GM12878 (cell line): Measurements from ENCODE around the gene MSH5. TPM values are rescaled to one million over a fixed set of nuclear protein-coding genes. Genes with fewer than 3 reads are reported as not detected.

ENCODE experiments used
- BCL11A ChIP-seq: IDR thresholded peaks from 2 replicates; pipeline ENCODE4 v1.6.1; 2011; ENCODE audit warnings: low read depth, low read length
- CBX3 ChIP-seq: fragments of 200-600 bp; sonication (generic); IDR thresholded peaks from 2 replicates; pipeline ENCODE4 v1.6.1; 2016; ENCODE audit warnings: low read depth, borderline replicate concordance
- GABPA ChIP-seq: IDR thresholded peaks from 2 replicates; pipeline ENCODE4 v1.6.1; 2014; ENCODE audit warnings: antibody characterized with exemption, low read depth, mild to moderate bottlenecking, inconsistent platforms
- IRF3 ChIP-seq: fragments of 450-650 bp; IDR thresholded peaks from 2 replicates; pipeline ENCODE4 v1.6.1; 2014; ENCODE audit warnings: mild to moderate bottlenecking
- MTA2 ChIP-seq: fragments of 450-650 bp; IDR thresholded peaks from 2 replicates; pipeline ENCODE4 v1.6.1; 2016; ENCODE audit warnings: low read depth, mild to moderate bottlenecking, moderate library complexity
- POU2F2 ChIP-seq: IDR thresholded peaks from 3 replicates; pipeline ENCODE4 v1.6.1; 2011; ENCODE audit warnings: low read depth, mild to moderate bottlenecking, low read length, borderline replicate concordance
- SKIL ChIP-seq: fragments of 450-650 bp; IDR thresholded peaks from 2 replicates; pipeline ENCODE4 v1.6.1; 2017; ENCODE audit warnings: mild to moderate bottlenecking, low read depth, inconsistent platforms; ENCODE audit not compliant: poor library complexity, severe bottlenecking
- polyA plus RNA-seq, 11 experiments: library from polyadenylated mRNA; depleted of rRNA in 4 of 11; unstranded in 6 of 11; stranded (reverse) in 5 of 11; fragments of >200 nt; fragmentation: Nextera tagmentation in 4 of 11; fragmentation: Illumina TruSeq in 1 of 11; extraction: Ambion mirVana in 4 of 11; extraction: Trizol in 1 of 11; gene quantifications; 1 replicate in 1 of 11; 2 replicates in 10 of 11; pipeline versions ENCODE4 v1.2.1 to v1.2.3, GENCODE V29; 2011 to 2016; ENCODE audit warnings: inconsistent platforms in 2 of 11, missing spikeins in 2 of 11, low read depth in 1 of 11
- total RNA-seq, 4 experiments: library from RNA; depleted of rRNA in 3 of 4; stranded (reverse); fragments of >200 nt in 3 of 4; fragmentation: Illumina TruSeq in 1 of 4; extraction: Trizol in 1 of 4; gene quantifications; 2 replicates each; pipeline versions ENCODE4 v1.2.1 to v1.2.3, GENCODE V29; 2013 to 2021
- TF ChIP-seq, protein P1 (sequence below): fragments of 450-650 bp; IDR thresholded peaks from 2 replicates; pipeline ENCODE4 v1.6.1; 2018; ENCODE audit warnings: borderline replicate concordance, mild to moderate bottlenecking; ENCODE audit not compliant: partially characterized antibody
- TF ChIP-seq, protein P2 (sequence below): IDR thresholded peaks from 2 replicates; pipeline ENCODE4 v1.6.1; 2012; ENCODE audit warnings: low read length, inconsistent platforms

The MSH5 gene
- total and polyA plus RNA-seq, 10 of the 15 experiments (the other 5 are each of a cell fraction or from before 2014, with no cell fraction given) = 9.1 to 52.7 (median 30.0) TPM

DNA sequence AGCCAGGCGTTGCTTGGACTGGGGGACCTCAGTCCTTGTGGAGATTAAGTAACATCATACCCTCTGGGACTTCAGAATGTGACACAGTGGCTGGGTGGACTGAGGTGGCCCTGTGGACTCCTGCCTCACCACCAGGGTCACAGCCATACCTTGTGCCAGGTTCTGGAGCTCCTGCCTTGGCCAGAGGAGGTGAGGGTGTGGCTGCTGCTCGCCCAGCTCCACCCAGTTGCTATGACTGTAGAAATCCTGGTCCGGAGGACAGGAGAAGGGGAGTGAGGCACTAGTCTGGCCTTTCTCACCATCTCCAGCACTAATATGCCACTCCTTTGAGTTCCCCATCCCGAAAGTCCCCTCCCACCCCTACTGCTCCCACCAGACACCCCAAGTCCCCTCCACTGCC, 35.4 kb downstream of the MSH5 start (continued):
- TF ChIP-seq, protein P1, sequence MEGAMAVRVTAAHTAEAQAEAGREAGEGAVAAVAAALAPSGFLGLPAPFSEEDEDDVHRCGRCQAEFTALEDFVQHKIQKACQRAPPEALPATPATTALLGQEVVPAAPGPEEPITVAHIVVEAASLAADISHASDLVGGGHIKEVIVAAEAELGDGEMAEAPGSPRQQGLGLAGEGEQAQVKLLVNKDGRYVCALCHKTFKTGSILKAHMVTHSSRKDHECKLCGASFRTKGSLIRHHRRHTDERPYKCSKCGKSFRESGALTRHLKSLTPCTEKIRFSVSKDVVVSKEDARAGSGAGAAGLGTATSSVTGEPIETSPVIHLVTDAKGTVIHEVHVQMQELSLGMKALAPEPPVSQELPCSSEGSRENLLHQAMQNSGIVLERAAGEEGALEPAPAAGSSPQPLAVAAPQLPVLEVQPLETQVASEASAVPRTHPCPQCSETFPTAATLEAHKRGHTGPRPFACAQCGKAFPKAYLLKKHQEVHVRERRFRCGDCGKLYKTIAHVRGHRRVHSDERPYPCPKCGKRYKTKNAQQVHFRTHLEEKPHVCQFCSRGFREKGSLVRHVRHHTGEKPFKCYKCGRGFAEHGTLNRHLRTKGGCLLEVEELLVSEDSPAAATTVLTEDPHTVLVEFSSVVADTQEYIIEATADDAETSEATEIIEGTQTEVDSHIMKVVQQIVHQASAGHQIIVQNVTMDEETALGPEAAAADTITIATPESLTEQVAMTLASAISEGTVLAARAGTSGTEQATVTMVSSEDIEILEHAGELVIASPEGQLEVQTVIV = no peak
- no peak for TF ChIP-seq MTA2
- TF ChIP-seq CBX3 = no peak
- TF ChIP-seq GABPA = no peak
- TF ChIP-seq IRF3 = no peak
- no peak for TF ChIP-seq POU2F2
- no peak for TF ChIP-seq SKIL
- TF ChIP-seq, protein P2, sequence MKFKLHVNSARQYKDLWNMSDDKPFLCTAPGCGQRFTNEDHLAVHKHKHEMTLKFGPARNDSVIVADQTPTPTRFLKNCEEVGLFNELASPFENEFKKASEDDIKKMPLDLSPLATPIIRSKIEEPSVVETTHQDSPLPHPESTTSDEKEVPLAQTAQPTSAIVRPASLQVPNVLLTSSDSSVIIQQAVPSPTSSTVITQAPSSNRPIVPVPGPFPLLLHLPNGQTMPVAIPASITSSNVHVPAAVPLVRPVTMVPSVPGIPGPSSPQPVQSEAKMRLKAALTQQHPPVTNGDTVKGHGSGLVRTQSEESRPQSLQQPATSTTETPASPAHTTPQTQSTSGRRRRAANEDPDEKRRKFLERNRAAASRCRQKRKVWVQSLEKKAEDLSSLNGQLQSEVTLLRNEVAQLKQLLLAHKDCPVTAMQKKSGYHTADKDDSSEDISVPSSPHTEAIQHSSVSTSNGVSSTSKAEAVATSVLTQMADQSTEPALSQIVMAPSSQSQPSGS = no peak
- no peak for TF ChIP-seq BCL11A
